ENCODE measurements around the gene PLXNB3. TPM values are rescaled to one million over a fixed set of nuclear protein-coding genes. Genes with fewer than 3 reads are reported as not detected.

The PLXNB3 gene
- total and polyA plus RNA-seq, 2 donors (not counting 1 experiment from before 2014, with no cell fraction given): 1.9 to 4.3 TPM

DNA sequence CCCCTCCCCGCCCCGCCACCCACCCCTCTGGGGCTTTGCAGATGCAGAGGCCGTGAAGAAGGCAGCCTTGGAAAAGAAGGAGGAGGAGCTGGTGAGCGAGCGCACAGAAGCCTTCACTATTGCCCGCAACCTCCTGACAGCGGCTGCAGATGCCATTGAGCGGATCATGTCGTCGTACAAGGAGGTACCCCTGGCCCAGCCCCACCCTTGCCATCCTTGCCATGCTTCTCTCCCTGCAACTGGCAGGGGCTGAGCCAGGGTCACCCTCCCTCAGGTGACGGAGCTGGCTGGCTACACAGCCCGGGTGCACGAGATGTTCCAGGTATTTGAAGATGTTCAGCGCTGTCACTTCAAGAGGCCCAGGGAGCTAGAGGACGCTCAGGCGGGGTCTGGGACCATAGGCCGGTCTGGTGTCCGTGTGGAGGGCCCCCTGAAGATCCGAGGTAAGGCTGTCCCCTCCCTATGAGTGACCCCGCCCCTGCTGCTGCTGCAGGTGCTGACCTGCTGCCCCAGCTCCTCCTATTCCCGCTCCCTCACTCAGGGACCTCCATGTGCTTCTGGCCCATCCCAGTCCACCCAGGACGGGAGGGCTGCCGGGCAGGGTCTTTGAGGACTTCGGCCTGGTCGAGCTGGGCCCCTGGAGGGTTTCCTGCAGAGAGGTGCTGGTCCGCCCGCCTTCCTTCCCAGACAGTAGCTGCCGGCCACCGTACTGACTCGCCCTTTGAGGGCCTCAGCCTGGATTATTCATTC is 27.8 kb upstream of the PLXNB3 start:
- no peaks in the 10 kb centered on the region for H3K27me3 ChIP-seq (ENCODE audit: control insufficient read depth, insufficient read depth, low read length)
- H3K9me3 ChIP-seq (ENCODE audit: control insufficient read depth, insufficient read depth, low read depth, low read length): no peaks in the 10 kb centered on the region
- no peak overlapping the region for H3K4me2 ChIP-seq (ENCODE audit: extremely low read depth, insufficient read depth, low read length)
- TF ChIP-seq, protein P1, sequence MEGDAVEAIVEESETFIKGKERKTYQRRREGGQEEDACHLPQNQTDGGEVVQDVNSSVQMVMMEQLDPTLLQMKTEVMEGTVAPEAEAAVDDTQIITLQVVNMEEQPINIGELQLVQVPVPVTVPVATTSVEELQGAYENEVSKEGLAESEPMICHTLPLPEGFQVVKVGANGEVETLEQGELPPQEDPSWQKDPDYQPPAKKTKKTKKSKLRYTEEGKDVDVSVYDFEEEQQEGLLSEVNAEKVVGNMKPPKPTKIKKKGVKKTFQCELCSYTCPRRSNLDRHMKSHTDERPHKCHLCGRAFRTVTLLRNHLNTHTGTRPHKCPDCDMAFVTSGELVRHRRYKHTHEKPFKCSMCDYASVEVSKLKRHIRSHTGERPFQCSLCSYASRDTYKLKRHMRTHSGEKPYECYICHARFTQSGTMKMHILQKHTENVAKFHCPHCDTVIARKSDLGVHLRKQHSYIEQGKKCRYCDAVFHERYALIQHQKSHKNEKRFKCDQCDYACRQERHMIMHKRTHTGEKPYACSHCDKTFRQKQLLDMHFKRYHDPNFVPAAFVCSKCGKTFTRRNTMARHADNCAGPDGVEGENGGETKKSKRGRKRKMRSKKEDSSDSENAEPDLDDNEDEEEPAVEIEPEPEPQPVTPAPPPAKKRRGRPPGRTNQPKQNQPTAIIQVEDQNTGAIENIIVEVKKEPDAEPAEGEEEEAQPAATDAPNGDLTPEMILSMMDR (conservative IDR thresholded peaks at IDR 0.05 in 1 of 2, IDR thresholded peaks at IDR 0.05 in 1 of 2; ENCODE audit: low read depth in 1 of 2, low read length in 2 of 2): no peak
- TF ChIP-seq EZH2 (IDR thresholded peaks at IDR 0.05; ENCODE audit: low read length, missing control alignments): no peak
- no peaks in the 10 kb centered on the region for H3K4me1 ChIP-seq (ENCODE audit: control insufficient read depth, extremely low read depth, insufficient read depth, low read length)
- H3K27ac ChIP-seq (ENCODE audit: insufficient read depth, low read length): no peak overlapping the region
- no peaks in the 10 kb centered on the region for H4K20me1 ChIP-seq (ENCODE audit: control insufficient read depth, extremely low read depth, insufficient read depth, low read length)
- no peak for DNase-seq (ENCODE audit: low read depth in 2 of 2)
- H3K36me3 ChIP-seq (ENCODE audit: control insufficient read depth, insufficient read depth, low read length): no peaks in the 10 kb centered on the region
- no peaks in the 10 kb centered on the region for H3K79me2 ChIP-seq (ENCODE audit: control insufficient read depth, insufficient read depth, low read length)
- no peak overlapping the region for H3K4me3 ChIP-seq (replicated peaks in 1 of 4; ENCODE audit: control extremely low read depth in 1 of 4, insufficient read depth in 1 of 4, low read depth in 3 of 4, low read length in 4 of 4)
- no peak overlapping the region for H3K9ac ChIP-seq (ENCODE audit: insufficient read depth, low read length)
- H2AFZ ChIP-seq (ENCODE audit: low read length): no peak overlapping the region

DNA sequence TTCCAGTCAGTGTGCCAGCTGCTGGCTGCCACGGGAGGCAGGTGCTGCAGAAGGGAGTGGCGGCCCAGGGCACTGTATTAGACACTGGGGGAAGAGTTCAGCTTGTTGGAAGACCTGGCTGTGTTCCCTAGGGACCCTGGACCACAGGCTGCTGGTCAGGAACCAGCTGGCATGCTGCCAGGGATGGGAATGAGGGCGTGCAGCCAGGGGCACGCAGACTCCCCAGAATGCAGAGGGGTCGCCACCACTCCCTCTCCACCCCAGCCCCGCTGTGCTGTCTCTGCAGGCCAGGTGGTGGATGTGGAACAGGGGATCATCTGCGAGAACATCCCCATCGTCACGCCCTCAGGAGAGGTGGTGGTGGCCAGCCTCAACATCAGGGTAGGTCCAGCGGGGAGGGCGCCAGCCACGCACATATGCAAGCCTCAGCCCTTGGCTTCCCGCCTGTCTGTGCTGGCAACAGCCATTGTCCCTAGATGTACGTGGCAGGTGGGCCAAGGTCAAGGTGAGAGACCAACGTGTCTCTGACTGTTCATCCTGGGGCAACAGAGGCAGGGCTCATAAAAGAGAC is 27.1 kb upstream of the PLXNB3 start:
- Histone ChIP-seq H3K9ac (ENCODE audit: insufficient read depth, low read length) (no peak overlapping the region), H3K79me2 (ENCODE audit: control insufficient read depth, insufficient read depth, low read length) (no peaks in the 10 kb centered on the region), H3K27me3 (ENCODE audit: control insufficient read depth, insufficient read depth, low read length) (no peaks in the 10 kb centered on the region), H4K20me1 (ENCODE audit: control insufficient read depth, extremely low read depth, insufficient read depth, low read length) (no peaks in the 10 kb centered on the region), H3K36me3 (ENCODE audit: control insufficient read depth, insufficient read depth, low read length) (no peaks in the 10 kb centered on the region), H3K4me2 (ENCODE audit: extremely low read depth, insufficient read depth, low read length) (no peak overlapping the region), H3K4me3 (replicated peaks in 1 of 4; ENCODE audit: control extremely low read depth in 1 of 4, insufficient read depth in 1 of 4, low read depth in 3 of 4, low read length in 4 of 4) (no peak overlapping the region), H3K9me3 (ENCODE audit: control insufficient read depth, insufficient read depth, low read depth, low read length) (no peaks in the 10 kb centered on the region), H2AFZ (ENCODE audit: low read length) (no peak overlapping the region), H3K27ac (ENCODE audit: insufficient read depth, low read length) (no peak overlapping the region), H3K4me1 (ENCODE audit: control insufficient read depth, extremely low read depth, insufficient read depth, low read length) (no peaks in the 10 kb centered on the region)
- no peak for DNase-seq (ENCODE audit: low read depth in 2 of 2)
- no peak for TF ChIP-seq EZH2 (IDR thresholded peaks at IDR 0.05; ENCODE audit: low read length, missing control alignments)
- TF ChIP-seq, protein P1 (conservative IDR thresholded peaks at IDR 0.05 in 1 of 2, IDR thresholded peaks at IDR 0.05 in 1 of 2; ENCODE audit: low read depth in 1 of 2, low read length in 2 of 2): no peak

DNA sequence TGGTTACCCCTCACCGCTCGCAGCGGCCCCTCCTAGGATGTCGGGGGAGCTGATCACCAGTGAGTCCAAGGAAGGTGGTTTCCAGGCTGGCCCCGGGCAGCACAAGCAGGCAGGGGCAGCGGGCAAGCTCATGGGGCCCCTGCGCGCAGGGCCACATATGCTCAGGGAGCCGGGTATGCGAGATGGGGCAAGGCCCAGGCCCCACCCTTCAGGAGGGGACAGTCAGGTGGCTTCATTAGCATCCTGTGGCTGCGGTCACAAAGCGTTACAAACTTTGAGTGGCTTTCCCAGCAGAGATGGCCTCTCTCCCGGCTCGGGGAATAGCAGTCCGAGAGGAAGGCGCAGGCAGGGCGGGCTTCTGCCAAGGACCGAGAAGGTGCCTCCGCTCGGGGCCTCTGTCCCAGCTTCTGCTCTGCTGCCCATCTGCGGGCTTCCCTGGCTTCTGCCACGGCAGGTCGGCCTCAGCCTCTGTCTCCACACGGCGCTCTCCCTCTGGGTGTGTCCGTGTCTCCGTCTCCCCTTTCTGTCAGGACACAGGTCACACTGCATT is 25.9 kb upstream of the PLXNB3 start:
- no peak overlapping the region for H3K9ac ChIP-seq (ENCODE audit: insufficient read depth, low read length)
- H3K4me3 ChIP-seq (replicated peaks in 1 of 4; ENCODE audit: control extremely low read depth in 1 of 4, insufficient read depth in 1 of 4, low read depth in 3 of 4, low read length in 4 of 4): no peak overlapping the region
- no peaks in the 10 kb centered on the region for H3K36me3 ChIP-seq (ENCODE audit: control insufficient read depth, insufficient read depth, low read length)
- H3K27ac ChIP-seq (ENCODE audit: insufficient read depth, low read length): no peak overlapping the region
- DNase-seq (ENCODE audit: low read depth in 2 of 2): no peak
- TF ChIP-seq EZH2 (IDR thresholded peaks at IDR 0.05; ENCODE audit: low read length, missing control alignments): no peak
- TF ChIP-seq, protein P1 (conservative IDR thresholded peaks at IDR 0.05 in 1 of 2, IDR thresholded peaks at IDR 0.05 in 1 of 2; ENCODE audit: low read depth in 1 of 2, low read length in 2 of 2): no peak
- H4K20me1 ChIP-seq (ENCODE audit: control insufficient read depth, extremely low read depth, insufficient read depth, low read length): no peaks in the 10 kb centered on the region
- no peaks in the 10 kb centered on the region for H3K4me1 ChIP-seq (ENCODE audit: control insufficient read depth, extremely low read depth, insufficient read depth, low read length)
- no peaks in the 10 kb centered on the region for H3K79me2 ChIP-seq (ENCODE audit: control insufficient read depth, insufficient read depth, low read length)
- no peak overlapping the region for H2AFZ ChIP-seq (ENCODE audit: low read length)
- H3K9me3 ChIP-seq (ENCODE audit: control insufficient read depth, insufficient read depth, low read depth, low read length): no peaks in the 10 kb centered on the region
- no peaks in the 10 kb centered on the region for H3K27me3 ChIP-seq (ENCODE audit: control insufficient read depth, insufficient read depth, low read length)
- H3K4me2 ChIP-seq (ENCODE audit: extremely low read depth, insufficient read depth, low read length): no peak overlapping the region

All from fibroblast of lung (primary cell).